DMS153 treated with DMSO at 0.1 percent for 48 hours (cell line): ENCODE data around the gene COPE.
"Not testable (repeated sequence)": the region's sequence is repeated elsewhere in the genome, so short reads cannot be mapped to it uniquely, and the experiment has no call there.

Source experiments
- DNase-seq: peaks from one replicate; lab custom pipeline; 2025; ENCODE audit not compliant: unreplicated experiment; lab: John Stamatoyannopoulos, UW

COPE gene

DNA sequence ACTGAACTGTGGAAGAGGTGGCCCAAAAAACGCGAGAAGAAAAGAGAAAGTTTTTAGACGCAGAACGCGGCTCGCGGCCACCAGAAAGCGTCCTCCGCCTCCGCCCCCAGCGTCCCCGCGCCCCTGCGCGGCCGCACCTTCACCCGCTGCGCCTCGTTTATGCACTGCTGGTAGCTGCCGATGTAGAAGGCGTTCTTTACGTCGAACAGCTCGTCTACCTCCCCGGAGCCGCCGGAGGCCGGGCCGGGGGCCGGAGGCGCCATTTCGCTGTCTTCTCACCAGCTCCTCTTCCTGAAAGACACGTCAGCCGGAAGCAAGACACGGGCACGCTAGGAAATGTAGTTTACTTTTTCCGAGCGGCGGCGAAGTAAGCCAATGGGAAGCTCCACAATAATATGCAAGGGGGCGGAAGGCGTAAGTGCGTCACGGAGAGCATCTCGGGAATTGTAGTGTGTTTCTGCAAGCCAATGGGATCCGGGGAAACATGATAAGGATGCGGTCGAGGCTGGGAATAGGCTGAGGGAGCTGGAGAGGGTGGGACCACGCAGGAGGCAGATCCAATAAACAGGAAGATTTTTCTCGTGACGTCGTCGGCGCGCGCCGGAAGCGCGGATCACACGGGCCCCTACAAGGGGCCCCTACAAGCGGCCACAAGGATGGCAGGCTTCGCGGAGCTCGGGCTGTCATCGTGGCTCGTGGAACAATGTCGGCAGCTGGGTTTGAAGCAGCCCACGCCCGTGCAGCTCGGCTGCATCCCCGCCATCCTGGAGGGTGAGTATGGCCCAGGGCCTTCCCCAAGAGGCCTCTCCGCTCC, at the start of gene COPE, which contains the start of gene DDX49:
COPE (minus strand) TSS at position 302 of the 814 bp plus-strand sequence; CDS start at position 263, 39 bp downstream.
DDX49 (plus strand) TSS at position 630 of the 814 bp plus-strand sequence; CDS start at position 657, 27 bp downstream.
- peak; percentile 98 for DNase-seq

DNA sequence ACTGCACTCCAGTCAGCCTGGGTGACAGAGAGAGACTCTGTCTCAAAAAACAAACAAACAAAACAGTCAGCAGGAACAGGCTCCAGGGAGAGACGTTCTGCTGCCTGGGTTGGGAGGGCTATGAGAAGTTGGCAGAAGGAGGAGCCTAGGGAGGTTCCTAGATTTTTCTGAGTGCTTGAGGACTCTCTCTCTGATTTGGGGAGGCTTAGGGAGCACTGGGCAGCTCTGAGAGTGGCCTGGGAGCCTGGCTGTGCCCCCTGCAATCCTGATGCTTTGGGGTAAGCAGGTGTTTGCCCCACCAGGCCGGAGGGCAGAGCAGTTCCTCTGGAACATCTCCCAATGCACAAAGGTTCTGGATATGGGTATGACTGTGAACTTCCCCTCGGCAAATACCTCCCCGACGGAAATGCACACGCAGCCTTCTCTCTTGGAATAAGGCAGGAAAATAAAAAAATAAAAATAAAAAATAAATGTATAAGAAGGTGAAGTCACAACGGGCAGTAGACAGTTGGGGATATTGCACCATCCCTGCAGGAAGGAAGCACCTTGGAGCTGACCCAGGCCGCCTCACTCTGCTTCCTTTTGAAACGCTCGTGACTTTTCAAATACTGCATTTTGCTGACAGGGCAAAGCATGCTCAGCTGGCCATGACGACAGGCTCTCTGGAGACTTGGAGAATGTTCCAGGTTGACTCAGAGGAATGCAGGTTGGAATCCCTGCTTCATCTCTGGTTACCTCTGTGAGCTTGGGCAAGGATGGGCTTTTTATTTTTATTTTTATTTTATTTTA, 48.4 kb upstream of the COPE start:
- no peak for DNase-seq

DNA sequence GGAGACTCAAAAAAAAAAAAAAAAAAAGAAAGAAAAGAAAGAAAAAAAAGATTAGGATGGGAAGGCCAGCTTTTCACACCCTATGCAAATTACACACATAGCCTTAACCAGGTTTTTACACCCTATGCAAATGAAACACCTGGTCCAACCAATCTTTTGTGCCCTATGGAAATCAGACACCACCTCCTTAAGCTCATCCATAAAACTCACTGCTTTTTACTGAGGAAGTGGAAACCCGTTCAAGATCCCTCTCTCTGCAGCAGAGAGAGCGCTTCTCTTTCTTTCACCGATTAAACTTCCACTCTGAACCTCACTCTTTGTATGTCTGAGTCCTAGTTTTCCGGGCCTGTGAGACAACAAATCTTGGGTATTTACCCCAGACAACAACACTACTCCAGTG, 47.1 kb upstream of the COPE start:
- no peak for DNase-seq

DNA sequence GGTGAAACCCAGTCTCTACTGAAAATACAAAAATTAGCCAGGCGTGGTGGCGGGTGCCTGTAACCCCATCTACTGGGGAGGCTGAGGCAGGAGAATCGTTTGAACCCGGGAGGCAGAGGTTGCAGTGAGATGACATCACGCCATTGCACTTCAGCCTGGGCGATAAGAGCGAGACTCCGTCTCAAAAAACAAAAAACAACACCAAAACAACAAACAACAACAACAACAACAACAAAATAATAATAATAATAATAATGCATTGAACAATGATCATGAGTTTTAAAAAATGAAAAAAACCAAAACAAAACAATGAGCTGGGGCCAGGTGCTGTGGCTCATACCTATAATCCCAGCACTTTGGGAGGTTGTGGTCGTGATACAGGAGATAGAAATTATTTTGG, 44.9 kb upstream of the COPE start:
- no peak for DNase-seq

DNA sequence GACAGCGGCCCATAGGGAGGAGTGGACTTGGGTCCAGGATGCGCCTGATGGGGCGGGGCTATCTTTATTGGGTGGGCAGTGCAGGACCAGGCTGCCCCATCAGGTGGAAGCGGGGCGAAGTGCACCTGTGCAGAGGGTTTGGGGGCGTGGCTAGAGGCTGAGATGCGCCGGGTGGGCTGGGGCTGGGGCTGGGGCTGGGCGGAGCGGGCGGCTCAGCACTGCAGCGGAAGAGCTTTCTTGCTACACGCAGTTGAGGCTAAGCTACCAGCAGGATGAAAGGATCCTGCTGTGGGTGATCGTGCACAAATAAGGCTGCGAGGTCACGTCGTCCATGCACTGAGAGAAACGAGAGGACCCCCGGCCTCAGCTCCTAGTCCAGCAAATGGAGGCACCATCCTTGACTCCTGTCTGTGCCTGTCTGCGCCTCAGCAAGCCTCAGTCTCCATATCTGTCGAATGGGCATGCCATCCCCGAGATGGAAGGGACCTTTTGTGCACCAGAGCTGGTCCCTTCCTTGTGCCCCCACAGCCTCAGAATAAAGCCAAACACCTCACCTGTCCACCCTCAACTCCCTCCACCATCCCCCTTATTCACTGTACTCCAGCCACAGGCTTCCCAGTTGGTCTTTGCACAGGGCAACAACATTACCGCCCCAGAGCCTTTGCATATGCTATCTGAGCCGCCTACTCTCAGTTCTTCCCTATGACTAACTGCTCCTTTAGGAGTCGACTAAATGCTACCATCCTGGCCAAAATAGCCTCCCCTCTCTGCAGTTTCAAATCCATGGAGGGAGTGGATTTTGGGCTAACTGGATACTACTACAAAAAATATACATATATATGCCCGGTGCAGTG, 42.8 kb upstream of the COPE start:
- no peak for DNase-seq

DNA sequence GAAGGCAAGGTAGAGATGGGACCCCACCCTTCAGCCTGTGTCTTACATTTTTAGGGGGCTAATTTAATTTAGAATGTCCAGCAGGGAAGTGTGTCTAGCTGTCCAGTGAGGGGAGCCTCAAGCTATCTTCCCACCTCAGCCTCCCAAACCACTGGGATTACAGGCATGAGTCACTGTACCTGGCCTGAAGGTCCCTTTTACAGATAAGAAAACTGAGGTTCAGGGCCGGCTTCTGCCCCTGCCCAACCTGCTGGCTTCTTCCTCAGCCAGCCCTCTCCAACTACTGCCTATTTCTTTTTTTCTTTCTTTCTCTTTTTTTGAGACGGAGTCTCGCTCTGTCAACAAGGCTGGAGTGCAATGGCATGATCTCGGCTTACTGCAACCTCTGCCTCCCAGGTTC, 41.2 kb upstream of the COPE start:
- DNase-seq: no peak

DNA sequence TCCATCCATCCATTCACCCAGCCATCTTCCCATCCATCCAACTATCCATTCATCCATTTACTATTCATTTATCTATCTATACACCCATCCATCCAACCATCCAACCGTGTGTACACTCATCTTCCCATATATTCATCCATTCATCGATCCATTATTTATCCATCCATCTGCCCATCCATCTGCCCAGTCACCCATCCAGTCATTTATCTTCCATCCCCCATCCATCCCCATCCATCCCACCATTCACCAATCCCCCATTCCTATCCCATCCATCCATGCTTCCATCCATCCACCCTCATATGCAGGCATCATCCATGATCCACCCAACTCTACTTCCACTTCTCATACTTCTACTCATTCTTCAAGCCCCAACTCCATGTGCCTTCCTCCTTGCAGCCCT, 35.9 kb upstream of the COPE start:
- DNase-seq: no peak

DNA sequence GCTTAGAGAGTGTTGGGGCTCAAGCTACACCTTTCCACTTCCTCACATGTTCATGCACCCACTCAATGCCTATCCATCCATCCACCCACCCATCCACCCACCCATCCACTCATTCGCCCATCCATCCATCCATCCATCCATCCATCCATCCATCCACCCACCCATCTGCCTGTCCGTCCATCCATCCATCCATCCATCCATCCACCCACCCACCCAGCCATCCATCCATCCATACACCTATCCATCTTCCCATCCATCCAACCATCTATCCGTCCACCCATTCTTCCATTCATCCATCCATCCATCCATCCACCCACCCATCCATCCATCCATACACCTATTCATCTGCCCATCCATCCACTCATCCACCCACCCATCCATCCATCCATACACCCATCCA, 34.9 kb upstream of the COPE start:
- no peak for DNase-seq

DNA sequence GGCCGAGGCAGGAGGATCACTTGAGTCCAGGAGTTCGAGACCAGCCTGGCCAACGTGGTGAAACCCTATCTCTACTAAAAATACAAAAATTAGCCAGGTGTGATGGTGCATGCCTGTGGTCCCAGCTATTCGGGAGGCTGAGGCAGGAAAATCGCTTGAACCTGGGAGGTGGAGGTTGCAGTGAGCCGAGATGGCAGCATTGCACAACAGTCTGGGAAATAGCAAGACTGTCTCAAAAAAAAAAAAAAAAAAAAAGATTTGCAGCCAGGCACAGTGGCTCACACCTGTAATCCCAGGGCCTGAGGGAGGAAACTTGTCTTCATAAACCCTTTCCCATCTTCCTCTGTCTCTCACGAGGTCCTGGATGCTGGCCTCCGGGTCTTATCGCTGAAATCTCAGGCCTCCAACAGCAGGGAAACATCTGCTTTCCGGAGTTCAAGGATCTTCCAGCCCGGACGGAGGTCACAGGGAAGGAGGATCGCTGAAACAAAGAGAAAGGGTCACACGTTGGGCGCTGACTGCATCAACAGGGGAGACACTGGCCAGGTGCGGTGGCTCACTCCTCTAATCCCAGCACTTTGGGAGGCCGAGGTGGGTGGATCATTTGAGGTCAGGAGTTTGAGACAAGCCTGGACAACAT, 33.3 kb upstream of the COPE start:
- not testable (repeated sequence) for DNase-seq

DNA sequence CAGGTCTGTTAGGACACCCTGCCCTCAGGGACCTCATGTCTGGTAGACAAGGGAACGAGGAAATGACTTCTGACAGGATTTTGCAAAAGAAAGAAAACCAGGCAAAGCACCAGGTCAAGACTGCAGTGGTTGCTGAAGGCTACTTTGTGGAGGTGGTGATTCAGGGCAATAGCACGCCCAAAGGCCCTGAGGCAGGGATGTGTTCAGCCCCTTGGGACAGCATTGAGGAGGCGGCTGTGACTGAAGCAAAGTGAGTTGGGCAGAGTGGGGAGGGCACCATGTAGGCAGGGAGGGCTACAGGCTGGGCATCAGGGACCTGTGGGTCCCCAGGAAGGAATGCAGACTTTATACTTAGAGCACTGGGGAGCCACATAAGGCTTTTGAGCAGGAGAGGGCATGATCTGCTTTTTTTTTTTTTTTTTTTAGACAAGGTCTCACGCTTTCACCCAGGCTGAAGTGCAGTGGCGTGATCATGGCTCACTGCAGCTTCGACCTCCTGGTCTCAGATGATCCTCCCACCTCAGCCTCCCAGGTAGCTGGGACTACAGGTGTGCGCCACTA, 32.6 kb upstream of the COPE start:
- DNase-seq: no peak

DNA sequence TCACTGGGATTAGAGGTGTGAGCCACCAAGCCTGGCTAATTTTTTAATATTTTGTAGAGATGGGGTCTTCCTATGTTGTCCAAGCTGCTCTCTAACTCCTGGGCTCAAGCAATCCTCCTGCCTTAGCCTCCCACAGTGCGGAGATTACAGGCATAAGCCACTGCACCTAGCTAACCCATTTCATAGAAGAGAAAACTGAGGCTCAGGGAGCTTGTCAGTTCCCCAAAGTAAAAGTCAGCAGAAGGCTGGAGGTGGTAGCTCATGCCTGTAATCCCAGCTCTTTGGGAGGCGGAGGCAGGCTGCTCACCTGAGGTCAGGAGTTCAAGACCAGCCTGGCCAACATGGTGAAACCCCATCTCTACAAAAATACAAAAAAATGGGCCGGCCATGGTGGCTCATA, 30.7 kb upstream of the COPE start:
- DNase-seq: no peak

DNA sequence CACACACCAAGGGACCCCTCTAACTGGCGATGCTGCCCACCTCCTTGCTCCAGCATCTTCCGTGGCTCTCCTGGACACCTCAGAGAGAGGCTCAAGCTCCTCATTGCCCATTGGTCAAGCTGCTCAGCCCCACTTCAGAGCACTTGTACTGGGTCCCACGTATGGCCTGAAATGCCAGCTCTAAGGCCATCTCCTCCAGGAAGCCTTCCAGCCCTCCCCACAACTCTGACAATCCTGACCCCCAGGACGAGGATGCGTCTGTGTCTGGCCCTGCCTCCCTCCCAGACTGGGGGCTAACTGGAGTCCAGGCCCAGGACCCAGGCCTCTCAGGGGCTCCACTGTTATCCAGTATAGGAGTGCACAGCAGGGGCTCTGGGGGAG, 29.8 kb upstream of the COPE start:
- no peak for DNase-seq

DNA sequence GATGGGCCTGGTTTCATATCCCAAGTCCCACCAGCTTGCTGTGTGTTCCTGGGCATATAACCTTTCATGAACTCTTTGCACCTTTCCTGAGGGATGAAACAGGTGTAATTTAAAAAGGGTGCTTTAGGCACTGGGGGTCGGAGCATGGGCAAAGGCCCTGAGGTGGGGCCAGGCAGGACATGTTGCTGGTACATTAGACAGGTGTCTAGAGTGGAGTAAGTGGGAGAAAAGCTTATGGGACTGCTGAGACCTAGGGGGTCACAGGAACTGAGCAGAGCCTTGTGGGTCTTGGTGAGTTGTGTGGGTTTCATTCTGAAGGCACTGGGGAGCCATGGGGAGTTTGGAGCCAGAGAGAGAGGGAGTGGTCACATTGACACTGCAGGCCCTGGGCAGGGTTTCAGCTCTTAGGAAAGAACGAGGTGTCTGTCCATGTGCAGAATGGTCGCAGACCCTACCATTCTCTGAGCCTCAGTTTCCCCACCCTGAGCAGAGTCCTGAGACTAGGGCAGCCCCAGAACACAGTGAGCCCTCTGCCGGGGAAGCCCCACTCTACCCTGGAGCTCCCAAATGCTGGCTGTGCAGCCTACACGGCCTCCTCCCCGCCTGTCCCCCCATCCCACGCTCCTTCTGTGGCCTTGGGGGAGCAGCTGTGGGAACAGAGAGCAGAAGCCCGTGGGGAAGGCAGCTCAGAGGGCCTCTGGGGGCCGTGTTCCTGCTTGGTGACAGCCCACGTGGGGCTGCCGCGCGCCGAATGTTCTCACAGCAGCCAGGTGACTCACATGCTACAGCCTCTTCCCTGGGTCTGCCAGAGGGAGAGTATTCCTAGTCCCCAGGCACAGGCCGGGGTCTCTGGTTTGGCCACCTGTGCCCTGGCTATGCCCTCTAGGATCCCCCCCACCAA, 29.1 kb upstream of the COPE start:
- DNase-seq: no peak

DNA sequence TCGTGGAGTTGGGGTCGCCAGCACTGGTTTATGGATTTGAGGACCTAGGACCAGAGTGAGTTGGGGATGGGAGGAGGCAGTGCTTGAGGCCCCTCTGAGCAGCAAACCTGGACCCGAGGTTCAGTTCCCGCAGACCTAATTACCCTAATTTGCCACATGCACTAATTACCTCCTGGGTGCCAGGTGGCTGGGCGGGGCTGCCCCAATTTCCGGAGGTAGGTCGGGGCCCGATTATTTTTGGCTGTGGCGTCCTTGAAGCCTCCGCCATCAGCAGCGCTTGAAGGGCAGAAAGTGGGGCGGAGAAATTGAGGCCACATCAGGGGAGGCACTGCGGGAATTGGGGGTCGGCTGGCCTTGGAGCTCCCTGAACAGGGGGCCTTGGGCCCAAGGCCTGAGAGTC, 27.7 kb upstream of the COPE start:
- DNase-seq: no peak

DNA sequence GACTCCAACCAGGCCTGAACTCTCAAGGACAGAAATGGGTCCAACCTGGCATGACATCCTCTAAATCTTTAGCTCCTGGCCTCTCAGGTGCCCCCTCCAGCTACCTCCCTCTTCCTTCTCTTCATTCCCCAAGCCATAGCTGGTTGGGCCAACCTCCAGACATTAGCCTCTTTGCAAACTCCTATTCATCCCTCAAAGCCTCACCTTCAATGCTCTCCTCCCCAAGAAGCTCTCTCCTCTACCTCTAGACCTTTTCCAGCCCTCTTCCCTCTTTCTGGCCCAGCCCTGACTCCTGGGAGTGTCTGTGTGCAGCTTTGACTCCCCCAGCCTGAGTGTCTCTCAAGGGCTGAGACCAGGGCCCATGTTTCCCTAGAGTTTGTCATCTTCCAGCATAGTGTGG, 27.1 kb upstream of the COPE start:
- DNase-seq: no peak

DNA sequence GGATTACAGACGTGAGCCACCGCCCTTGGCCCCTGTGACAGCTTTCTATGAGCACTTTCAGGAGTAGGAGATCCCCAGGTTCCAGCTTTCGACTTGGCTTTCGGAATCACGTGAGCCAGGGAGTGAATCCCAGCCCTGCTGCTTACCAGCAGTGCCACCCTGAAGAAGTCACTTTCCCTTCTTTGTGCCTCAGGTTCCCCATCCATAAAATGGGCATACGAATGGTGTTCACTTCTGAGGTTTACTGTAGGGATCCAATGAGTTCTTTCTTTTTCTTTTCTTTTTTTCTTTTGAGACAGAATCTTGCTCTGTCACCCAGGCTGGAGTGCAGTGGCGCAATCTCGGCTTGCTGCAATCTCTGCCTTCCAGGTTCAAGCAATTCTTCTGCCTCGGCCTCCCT, 26.1 kb upstream of the COPE start:
- no peak for DNase-seq

DNA sequence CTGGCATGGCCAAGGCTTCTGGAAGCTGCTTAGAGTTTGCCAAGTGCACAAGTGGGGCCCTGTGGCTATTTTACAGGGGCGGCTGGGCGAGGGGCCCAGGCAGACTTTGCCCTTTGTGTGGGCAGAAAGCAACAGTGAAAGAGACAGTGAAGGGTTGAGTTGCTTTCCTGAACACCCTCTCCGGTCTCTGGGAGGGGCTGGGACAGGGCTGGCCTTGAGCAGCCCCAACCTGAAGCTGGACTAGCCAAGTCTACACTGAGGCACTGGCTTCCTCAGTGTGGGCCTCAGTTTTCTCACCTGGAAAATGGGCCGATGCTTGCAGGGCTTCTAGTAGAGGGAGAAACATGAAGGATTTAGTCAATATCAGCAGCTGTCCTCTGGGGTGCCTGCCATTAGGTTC, 24.3 kb upstream of the COPE start:
- no peak for DNase-seq

DNA sequence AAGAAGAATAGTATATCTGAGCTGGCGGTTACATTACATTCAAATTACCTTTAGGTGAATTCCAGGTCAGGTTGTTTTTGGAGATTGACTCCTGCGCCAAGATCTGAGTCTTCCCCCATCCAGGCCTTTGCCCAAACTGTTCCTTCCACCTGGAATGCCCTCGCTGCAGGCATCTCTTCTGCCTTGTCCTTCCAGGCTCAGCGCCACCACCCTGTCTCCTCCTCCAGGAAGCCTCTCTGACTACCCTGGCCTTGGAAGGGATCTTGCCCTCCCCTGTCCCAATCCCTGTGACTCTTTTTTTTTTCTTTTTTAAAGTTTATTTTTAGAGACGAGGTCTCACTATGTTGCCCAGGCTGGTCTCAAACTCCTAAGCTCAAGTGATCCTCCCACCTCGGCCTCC, 23.5 kb upstream of the COPE start:
- no peak for DNase-seq

DNA sequence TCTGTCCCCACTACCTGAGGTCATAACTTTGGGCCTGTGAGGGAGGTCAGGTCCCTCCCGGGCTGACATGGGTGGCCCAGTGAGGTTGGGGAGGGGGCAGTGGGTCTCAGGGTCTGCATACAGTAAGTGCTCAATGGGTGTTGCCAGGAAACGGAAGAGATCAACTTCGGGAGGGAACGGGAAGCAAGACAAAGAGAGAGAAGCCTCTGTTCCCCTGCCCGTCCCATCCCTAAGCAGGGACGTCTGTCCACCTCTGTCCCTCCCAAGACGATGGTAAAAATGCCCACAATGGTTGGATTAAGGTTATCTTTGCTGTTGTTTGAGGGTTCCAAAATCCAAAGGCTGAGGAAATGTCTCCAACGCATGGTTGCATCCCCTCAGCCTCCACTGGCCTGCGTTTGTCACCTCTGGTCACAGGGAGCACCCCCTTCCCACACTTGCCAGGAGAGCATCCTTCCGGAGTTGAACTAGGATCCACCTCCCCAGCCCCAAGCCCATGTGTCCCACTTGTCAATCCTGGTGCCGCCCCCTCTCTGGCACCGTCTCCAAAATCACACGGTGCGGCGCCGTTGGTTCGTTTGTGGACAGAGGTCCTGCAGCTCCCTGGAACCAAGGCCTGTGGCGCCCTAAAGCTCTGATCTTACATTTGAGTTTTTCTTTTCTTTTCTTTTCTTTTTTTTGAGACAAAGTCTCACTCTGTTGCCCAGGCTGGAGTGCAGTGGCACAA, 22.6 kb upstream of the COPE start:
- DNase-seq: no peak
